ENCODE measurements around the gene CA14.
A peak's percentile ranks its signal among the peaks of the same experiment; 100 is the strongest.

Gene CA14

GRCh38 chr1:150268705-150269403 lies 11.3 kb downstream of the CA14 start, which contains the start of gene APH1A:
APH1A (minus strand) TSS chr1:150269016; CDS start chr1:150268810, 206 bp downstream.
- TF ChIP-seq CTCF (IDR thresholded peaks at IDR 0.05; ENCODE audit: insufficient read depth, low read length) (no peak), POLR2AphosphoS5 (IDR thresholded peaks at IDR 0.05; ENCODE audit: low read depth) (peak; percentile 26; the same call in 1 of the 2 replicates), SPI1 (IDR thresholded peaks at IDR 0.05; ENCODE audit: borderline replicate concordance, low read depth) (peak; percentile 73; the same call in 1 of the 2 replicates), REST (IDR thresholded peaks at IDR 0.05; ENCODE audit: insufficient replicate concordance, low read depth) (no peak), GABPA (IDR thresholded peaks at IDR 0.05; ENCODE audit: low read depth) (peak; percentile 77)
- peak within 1 kb of the TSS; percentile 92 for H3K27ac ChIP-seq (replicated peaks)
- peak within 1 kb of the TSS; percentile 91 for H3K4me3 ChIP-seq (replicated peaks; ENCODE audit: insufficient read depth, low read length)
- peak; percentile 95 to 98 for DNase-seq (ENCODE audit: low read depth in 1 of 2, low spot score in 1 of 2)
- H3K27me3 ChIP-seq (ENCODE audit: insufficient read depth, poor library complexity, severe bottlenecking), result no peaks in the 10 kb centered on the region

DNA sequence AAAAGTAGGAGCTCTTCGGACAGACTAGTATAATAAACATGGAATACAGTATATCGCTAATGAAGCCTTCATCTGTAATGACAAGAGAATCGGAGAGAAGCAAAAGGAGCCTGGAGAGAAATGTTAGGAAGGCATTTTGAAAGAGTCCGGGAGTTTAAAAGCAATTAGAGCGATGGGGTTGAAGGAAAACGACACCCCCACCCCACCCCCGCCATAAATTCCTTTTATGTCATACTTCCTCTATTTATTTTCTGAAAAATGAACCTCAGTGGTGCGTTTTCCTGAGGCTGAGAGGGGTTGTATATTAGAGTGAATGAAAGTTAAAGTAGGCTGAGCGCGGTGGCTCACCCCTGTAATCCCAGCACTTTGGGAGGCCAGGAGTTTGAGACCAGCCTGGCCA lies 11.9 kb downstream of the CA14 start:
- peak overlapping the region; percentile 92 for H3K27ac ChIP-seq (replicated peaks)
- TF ChIP-seq CTCF (IDR thresholded peaks at IDR 0.05; ENCODE audit: insufficient read depth, low read length), result no peak
- TF ChIP-seq SPI1 (IDR thresholded peaks at IDR 0.05; ENCODE audit: borderline replicate concordance, low read depth), result no peak
- no peak for TF ChIP-seq REST (IDR thresholded peaks at IDR 0.05; ENCODE audit: insufficient replicate concordance, low read depth)
- TF ChIP-seq POLR2AphosphoS5 (IDR thresholded peaks at IDR 0.05; ENCODE audit: low read depth), result no peak
- TF ChIP-seq GABPA (IDR thresholded peaks at IDR 0.05; ENCODE audit: low read depth), result no peak

GRCh38 chr1:150271291-150271959 lies 13.9 kb downstream of the CA14 start:
- Histone ChIP-seq H3K4me3 (replicated peaks; ENCODE audit: insufficient read depth, low read length) (no peak overlapping the region), H3K27me3 (ENCODE audit: insufficient read depth, poor library complexity, severe bottlenecking) (no peaks in the 10 kb centered on the region), H3K27ac (replicated peaks) (no peak overlapping the region)
- DNase-seq (ENCODE audit: low read depth in 1 of 2, low spot score in 1 of 2), result no peak
- TF ChIP-seq SPI1 (IDR thresholded peaks at IDR 0.05; ENCODE audit: borderline replicate concordance, low read depth) (no peak), GABPA (IDR thresholded peaks at IDR 0.05; ENCODE audit: low read depth) (no peak), REST (IDR thresholded peaks at IDR 0.05; ENCODE audit: insufficient replicate concordance, low read depth) (no peak), POLR2AphosphoS5 (IDR thresholded peaks at IDR 0.05; ENCODE audit: low read depth) (no peak), CTCF (IDR thresholded peaks at IDR 0.05; ENCODE audit: insufficient read depth, low read length) (no peak)

More for the DNA sequence above, 11.9 kb downstream of the CA14 start:
- no peak for DNase-seq (ENCODE audit: low read depth in 1 of 2, low spot score in 1 of 2)
- Histone ChIP-seq H3K4me3 (replicated peaks; ENCODE audit: insufficient read depth, low read length) (peak overlapping the region; percentile 91), H3K27me3 (ENCODE audit: insufficient read depth, poor library complexity, severe bottlenecking) (no peaks in the 10 kb centered on the region)

Data from HL-60 (cell line).